Ishikawa (cell line): Measurements from ENCODE around the gene PAPSS1.

Experiments
- CREB1 ChIP-seq: IDR thresholded peaks from 2 replicates; pipeline ENCODE4 v1.6.1; 2012; ENCODE audit warnings: low read depth
- TAF1 ChIP-seq: IDR thresholded peaks from 2 replicates; pipeline ENCODE4 v1.6.1; 2012; ENCODE audit warnings: low read depth, mild to moderate bottlenecking
- TF ChIP-seq, protein P1 (sequence below): IDR thresholded peaks from 2 replicates; pipeline ENCODE4 v1.6.1; 2012

PAPSS1 gene

GRCh38 chr4:107564326-107564725 lies 155.7 kb downstream of the PAPSS1 start:
- TF ChIP-seq CREB1 (no peak), TAF1 (no peak)
- TF ChIP-seq, protein P1, sequence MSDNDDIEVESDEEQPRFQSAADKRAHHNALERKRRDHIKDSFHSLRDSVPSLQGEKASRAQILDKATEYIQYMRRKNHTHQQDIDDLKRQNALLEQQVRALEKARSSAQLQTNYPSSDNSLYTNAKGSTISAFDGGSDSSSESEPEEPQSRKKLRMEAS: no peak
